Lung (tissue), 12 donors: ENCODE measurements around the gene SELENOS. TPM values are rescaled to one million over a fixed set of nuclear protein-coding genes. Genes with fewer than 3 reads are reported as not detected.

ENCODE experiments used
- ATAC-seq: fragments of 200-7000 bp; cut with Tn5 transposase; one replicate; pipeline ENCODE4 v1.9.1; 2020; ENCODE audit warnings: moderate number of reproducible peaks; ENCODE audit not compliant: insufficient read depth, low FRiP score
- DNase-seq, 3 donors: peaks; one replicate each; pipeline ENCODE4 v3.0.0-alpha.2; 2013 to 2017
- H3K27ac ChIP-seq, 2 donors: one replicate each; pipeline ENCODE4 v1.5.1; 2013; ENCODE audit warnings: mild to moderate bottlenecking in 2 of 2, moderate library complexity in 2 of 2, control low read depth in 1 of 2, inconsistent platforms in 1 of 2, low read depth in 1 of 2, low read length in 1 of 2
- H3K27me3 ChIP-seq, 3 donors: one replicate each; pipeline ENCODE4 v1.5.1; 2013; ENCODE audit warnings: low read length in 2 of 3; ENCODE audit not compliant: control insufficient read depth in 3 of 3, insufficient read depth in 3 of 3
- H3K36me3 ChIP-seq, 4 donors: one replicate each; pipeline ENCODE4 v1.5.1; 2013; ENCODE audit warnings: low read length in 4 of 4, mild to moderate bottlenecking in 1 of 4, moderate library complexity in 1 of 4; ENCODE audit not compliant: control insufficient read depth in 4 of 4, insufficient read depth in 4 of 4
- H3K4me1 ChIP-seq, 5 donors: one replicate each; pipeline ENCODE4 v1.5.1; 2013; ENCODE audit warnings: low read length in 5 of 5, mild to moderate bottlenecking in 2 of 5, moderate library complexity in 1 of 5; ENCODE audit not compliant: control insufficient read depth in 5 of 5, insufficient read depth in 5 of 5
- H3K4me3 ChIP-seq: one replicate; pipeline ENCODE4 v1.5.1; 2013; ENCODE audit warnings: mild to moderate bottlenecking, control low read depth, moderate library complexity
- H3K9ac ChIP-seq, 2 donors: one replicate each; pipeline ENCODE4 v1.5.1; 2013; ENCODE audit warnings: low read length in 2 of 2, control low read depth in 1 of 2; ENCODE audit not compliant: insufficient read depth in 1 of 2
- H3K9me3 ChIP-seq, 4 donors: one replicate each; pipeline ENCODE4 v1.5.1; 2013; ENCODE audit warnings: low read length in 3 of 4, mild to moderate bottlenecking in 1 of 4, moderate library complexity in 1 of 4; ENCODE audit not compliant: control insufficient read depth in 4 of 4, insufficient read depth in 3 of 4
- CTCF ChIP-seq: IDR thresholded peaks from 2 replicates; pipeline ENCODE4 v1.5.1; 2012; ENCODE audit warnings: mild to moderate bottlenecking; ENCODE audit errors: control extremely low read depth, extremely low read depth
- WGBS, 2 donors: extraction: QIAGEN DNeasy Blood & Tissue Kit; methylation state at CpG; one replicate each; pipeline ENCODE4 v1.1.7; 2013; 5-methylcytosine and 5-hydroxymethylcytosine counted together
- polyA plus RNA-seq, 2 donors: library from polyadenylated mRNA; stranded (reverse); fragments of 200-250 nt; gene quantifications; one replicate each; pipeline ENCODE4 v1.2.1, GENCODE V29; 2013
- total RNA-seq, 2 donors: library from RNA; depleted of rRNA in 1 of 2; stranded (reverse); fragments of >200 nt in 1 of 2; gene quantifications; one replicate each; pipeline ENCODE4 v1.2.1, GENCODE V29; 2014 to 2021
- donor health status: control.
- donor health status: control.
- donor health status: Bipolar disorder and iron deficiency.
- donor health status: healthy.
- donor health status: DM: yes; HTN: yes; CAD: no.

Gene SELENOS
- total and polyA plus RNA-seq, 4 donors, result 41.7 to 158 (median 81.9) TPM

GRCh38 chr15:101322854-101323477 is 45.7 kb upstream of the SELENOS start:
- TF ChIP-seq CTCF, result no peak
- no peak for ATAC-seq
- H3K9me3 ChIP-seq, result no peaks in the 10 kb centered on the region
- peak in 1 of 3 donors; percentile 7 for DNase-seq
- no peak overlapping the region for H3K9ac ChIP-seq
- peaks cover 0 to 2% (median 0%) of the 10 kb centered on the region in 3 donors for H3K27me3 ChIP-seq
- H3K4me1 ChIP-seq, result peaks cover 0 to 16% (median 0%) of the 10 kb centered on the region in 5 donors
- 86 to 91% methylated on average over 17 of the region's 17 CpGs for WGBS, 2 donors
- H3K36me3 ChIP-seq, result no peaks in the 10 kb centered on the region
- no peak overlapping the region for H3K4me3 ChIP-seq
- no peak overlapping the region for H3K27ac ChIP-seq

DNA sequence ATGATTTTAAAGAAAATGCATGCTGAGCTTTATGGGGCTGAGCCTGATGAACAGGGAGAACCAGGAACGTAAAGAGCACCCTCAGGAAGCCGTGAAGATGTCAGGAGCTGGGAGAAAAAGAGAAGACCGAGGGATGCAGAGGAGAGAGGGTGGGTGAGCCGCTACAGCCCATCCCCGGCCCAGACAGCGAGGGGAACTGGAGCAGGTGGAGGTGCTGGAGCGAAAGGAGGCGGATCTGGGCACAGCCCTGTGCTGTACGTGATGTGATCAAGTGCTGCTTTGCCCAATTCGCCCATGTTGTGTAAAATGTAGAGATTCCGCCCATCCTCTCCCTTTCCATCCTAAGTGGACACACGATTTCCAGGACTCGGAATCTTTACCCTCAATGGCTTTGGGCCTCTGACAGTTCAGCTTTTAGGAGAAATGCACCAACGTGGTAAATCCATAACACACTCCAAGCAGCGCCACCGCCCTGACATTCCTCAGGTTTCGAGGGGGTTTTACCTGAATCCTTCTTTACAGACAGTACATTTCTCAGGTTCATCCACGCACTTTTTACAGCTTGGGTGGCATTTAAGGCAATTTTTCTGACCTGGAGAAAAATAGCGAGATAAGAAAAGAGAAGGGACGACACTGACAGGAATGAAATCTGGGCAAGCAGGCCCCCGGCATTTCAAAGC is 44.9 kb upstream of the SELENOS start:
- Histone ChIP-seq H3K9me3 (no peaks in the 10 kb centered on the region), H3K4me3 (no peak overlapping the region), H3K4me1 (peaks cover 0 to 16% (median 0%) of the 10 kb centered on the region in 5 donors), H3K27ac (no peak overlapping the region), H3K27me3 (peaks cover 0 to 2% (median 0%) of the 10 kb centered on the region in 3 donors), H3K9ac (no peak overlapping the region), H3K36me3 (no peaks in the 10 kb centered on the region)
- TF ChIP-seq CTCF, result no peak
- WGBS, 2 donors, result 92 to 93% methylated on average over 21 of the region's 21 CpGs
- no peak for ATAC-seq
- DNase-seq, result no peak

- Histone ChIP-seq H3K27me3 (no peaks in the 10 kb centered on the region), H3K27ac (no peak overlapping the region), H3K4me1 (peaks cover 0 to 16% (median 0%) of the 10 kb centered on the region in 5 donors), H3K9ac (no peak overlapping the region), H3K4me3 (no peak overlapping the region), H3K9me3 (no peaks in the 10 kb centered on the region), H3K36me3 (peaks cover 0 to 1% (median 0%) of the 10 kb centered on the region in 4 donors)
- peak; percentile 9 for TF ChIP-seq CTCF
- DNase-seq (peak; percentile 76 to 86 (median 77)), ATAC-seq (no peak)
- 20 to 34% methylated on average over 21 of the region's 21 CpGs for WGBS, 2 donors
Observed at GRCh38 chr15:101320501-101321052, 43.3 kb upstream of the SELENOS start.
